ENCODE measurements around the gene NDUFA12.

Gene NDUFA12

DNA sequence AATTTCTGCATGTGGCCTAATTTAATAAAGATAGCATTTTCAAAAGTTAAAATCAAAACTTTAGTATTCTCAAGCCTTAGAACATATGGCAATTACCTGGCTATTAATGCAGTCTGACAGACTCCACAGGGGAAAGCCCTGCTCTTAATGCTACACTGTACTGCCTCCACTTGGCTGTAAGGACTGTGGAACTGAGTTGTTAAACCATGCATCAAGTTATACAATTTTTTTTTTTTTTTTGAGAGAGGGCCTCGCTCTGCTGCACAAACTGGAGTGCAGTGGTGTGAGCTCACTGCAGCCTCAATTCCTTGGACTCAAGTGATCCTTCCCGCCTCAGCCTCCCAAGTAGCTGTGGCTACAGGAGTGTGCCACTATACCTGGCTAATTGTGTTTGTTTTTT is 19.0 kb upstream of the NDUFA12 start:
- Histone ChIP-seq H3K27me3 (ENCODE audit: insufficient read depth, low read depth) (no peaks in the 10 kb centered on the region), H3K79me2 (ENCODE audit: insufficient read depth, low read depth) (no peaks in the 10 kb centered on the region), H3K4me1 (ENCODE audit: low read depth, poor library complexity, severe bottlenecking) (no peaks in the 10 kb centered on the region), H4K20me1 (ENCODE audit: insufficient read depth) (no peaks in the 10 kb centered on the region), H3K4me3 (IDR thresholded peaks at IDR 0.05; ENCODE audit: insufficient read depth, low read depth, low read length) (no peak overlapping the region), H3K36me3 (ENCODE audit: insufficient read depth) (no peaks in the 10 kb centered on the region), H2AFZ (ENCODE audit: low read depth) (no peak overlapping the region), H3K27ac (no peak overlapping the region), H3K9ac (no peak overlapping the region), H3K4me2 (no peak overlapping the region)
- TF ChIP-seq, protein P1, sequence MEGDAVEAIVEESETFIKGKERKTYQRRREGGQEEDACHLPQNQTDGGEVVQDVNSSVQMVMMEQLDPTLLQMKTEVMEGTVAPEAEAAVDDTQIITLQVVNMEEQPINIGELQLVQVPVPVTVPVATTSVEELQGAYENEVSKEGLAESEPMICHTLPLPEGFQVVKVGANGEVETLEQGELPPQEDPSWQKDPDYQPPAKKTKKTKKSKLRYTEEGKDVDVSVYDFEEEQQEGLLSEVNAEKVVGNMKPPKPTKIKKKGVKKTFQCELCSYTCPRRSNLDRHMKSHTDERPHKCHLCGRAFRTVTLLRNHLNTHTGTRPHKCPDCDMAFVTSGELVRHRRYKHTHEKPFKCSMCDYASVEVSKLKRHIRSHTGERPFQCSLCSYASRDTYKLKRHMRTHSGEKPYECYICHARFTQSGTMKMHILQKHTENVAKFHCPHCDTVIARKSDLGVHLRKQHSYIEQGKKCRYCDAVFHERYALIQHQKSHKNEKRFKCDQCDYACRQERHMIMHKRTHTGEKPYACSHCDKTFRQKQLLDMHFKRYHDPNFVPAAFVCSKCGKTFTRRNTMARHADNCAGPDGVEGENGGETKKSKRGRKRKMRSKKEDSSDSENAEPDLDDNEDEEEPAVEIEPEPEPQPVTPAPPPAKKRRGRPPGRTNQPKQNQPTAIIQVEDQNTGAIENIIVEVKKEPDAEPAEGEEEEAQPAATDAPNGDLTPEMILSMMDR (conservative IDR thresholded peaks at IDR 0.05; ENCODE audit: low read depth, low read length): no peak

GRCh38 chr12:95017482-95017881 is 14.0 kb upstream of the NDUFA12 start:
- Histone ChIP-seq H4K20me1 (ENCODE audit: insufficient read depth) (no peaks in the 10 kb centered on the region), H3K27ac (no peak overlapping the region), H3K4me2 (no peak overlapping the region), H3K4me3 (IDR thresholded peaks at IDR 0.05; ENCODE audit: insufficient read depth, low read depth, low read length) (no peak overlapping the region), H3K9ac (no peak overlapping the region), H3K79me2 (ENCODE audit: insufficient read depth, low read depth) (no peaks in the 10 kb centered on the region), H3K36me3 (ENCODE audit: insufficient read depth) (no peaks in the 10 kb centered on the region), H2AFZ (ENCODE audit: low read depth) (no peak overlapping the region), H3K27me3 (ENCODE audit: insufficient read depth, low read depth) (no peaks in the 10 kb centered on the region), H3K4me1 (ENCODE audit: low read depth, poor library complexity, severe bottlenecking) (no peaks in the 10 kb centered on the region)
- TF ChIP-seq, protein P1 (conservative IDR thresholded peaks at IDR 0.05; ENCODE audit: low read depth, low read length): no peak

- TF ChIP-seq, protein P1 (conservative IDR thresholded peaks at IDR 0.05; ENCODE audit: low read depth, low read length): no peak
- no peak overlapping the region for H3K4me2 ChIP-seq
- no peaks in the 10 kb centered on the region for H3K4me1 ChIP-seq (ENCODE audit: low read depth, poor library complexity, severe bottlenecking)
- H3K79me2 ChIP-seq (ENCODE audit: insufficient read depth, low read depth): no peaks in the 10 kb centered on the region
- no peaks in the 10 kb centered on the region for H4K20me1 ChIP-seq (ENCODE audit: insufficient read depth)
- H2AFZ ChIP-seq (ENCODE audit: low read depth): no peak overlapping the region
- H3K27me3 ChIP-seq (ENCODE audit: insufficient read depth, low read depth): no peaks in the 10 kb centered on the region
- H3K9ac ChIP-seq: no peak overlapping the region
- H3K27ac ChIP-seq: no peak overlapping the region
- H3K4me3 ChIP-seq (IDR thresholded peaks at IDR 0.05; ENCODE audit: insufficient read depth, low read depth, low read length): no peak overlapping the region
- no peaks in the 10 kb centered on the region for H3K36me3 ChIP-seq (ENCODE audit: insufficient read depth)
Measured at GRCh38 chr12:95016120-95016519, 12.6 kb upstream of the NDUFA12 start.

DNA sequence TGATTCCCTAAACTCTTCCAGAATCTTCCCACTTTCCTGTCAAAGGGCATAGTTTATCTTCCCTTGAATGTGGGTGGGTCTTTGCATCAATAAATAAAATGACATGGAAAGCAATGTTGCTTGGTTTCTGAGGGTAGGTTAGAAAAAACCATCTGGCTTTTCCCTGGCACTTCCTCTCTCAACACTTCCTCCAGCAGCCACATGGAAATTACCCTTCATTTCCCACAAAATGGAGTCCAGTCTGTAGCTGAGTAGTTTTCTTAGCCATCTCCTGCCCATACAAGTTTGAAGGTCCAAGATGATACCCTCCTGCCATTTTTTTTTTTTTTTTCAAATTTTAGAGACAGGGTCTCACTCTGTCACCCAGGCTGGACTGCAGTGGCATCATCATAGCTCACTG is 11.1 kb upstream of the NDUFA12 start:
- Histone ChIP-seq H3K79me2 (ENCODE audit: insufficient read depth, low read depth) (no peaks in the 10 kb centered on the region), H3K4me3 (IDR thresholded peaks at IDR 0.05; ENCODE audit: insufficient read depth, low read depth, low read length) (no peak overlapping the region), H4K20me1 (ENCODE audit: insufficient read depth) (no peaks in the 10 kb centered on the region), H3K9ac (no peak overlapping the region), H3K27me3 (ENCODE audit: insufficient read depth, low read depth) (no peaks in the 10 kb centered on the region), H3K36me3 (ENCODE audit: insufficient read depth) (no peaks in the 10 kb centered on the region), H3K4me1 (ENCODE audit: low read depth, poor library complexity, severe bottlenecking) (no peaks in the 10 kb centered on the region), H3K4me2 (no peak overlapping the region), H2AFZ (ENCODE audit: low read depth) (no peak overlapping the region), H3K27ac (no peak overlapping the region)
- TF ChIP-seq, protein P1 (conservative IDR thresholded peaks at IDR 0.05; ENCODE audit: low read depth, low read length): no peak

All from KMS-11 (cell line).